Left ventricle myocardium superior (tissue), 1 donor: Measurements from ENCODE around the gene CLEC12A. TPM values are rescaled to one million over a fixed set of nuclear protein-coding genes. Genes with fewer than 3 reads are reported as not detected.
"Not testable (repeated sequence)": the region's sequence is repeated elsewhere in the genome, so short reads cannot be mapped to it uniquely, and the experiment has no call there.

ENCODE experiments used
- ATAC-seq: fragments of 200-7000 bp; cut with Tn5 transposase; one replicate; pipeline ENCODE4 v1.9.1; 2020; ENCODE audit warnings: mild to moderate bottlenecking, moderate library complexity
- DNase-seq: peaks from one replicate; pipeline ENCODE4 v3.0.0-alpha.2; 2020
- intact Hi-C: fragments of 100-400 bp; cut with micrococcal nuclease; formaldehyde crosslinking; loops from one replicate; pipeline ENCODE4 v1.11.0; 2022
- total RNA-seq: library from RNA; stranded (reverse); fragmentation: NEBNext Ultra II Directional; extraction: Animal tissue kit (Norgen Biotek cat#: 25700); gene quantifications from one replicate; pipeline ENCODE4 v1.2.1, GENCODE V29; 2021
- donor health status: DM: no; HTN: yes; CAD: no; lungs with severe emphysema.

The CLEC12A gene
- total RNA-seq, 1 donor from 2014 or later, result 4.9 TPM

DNA sequence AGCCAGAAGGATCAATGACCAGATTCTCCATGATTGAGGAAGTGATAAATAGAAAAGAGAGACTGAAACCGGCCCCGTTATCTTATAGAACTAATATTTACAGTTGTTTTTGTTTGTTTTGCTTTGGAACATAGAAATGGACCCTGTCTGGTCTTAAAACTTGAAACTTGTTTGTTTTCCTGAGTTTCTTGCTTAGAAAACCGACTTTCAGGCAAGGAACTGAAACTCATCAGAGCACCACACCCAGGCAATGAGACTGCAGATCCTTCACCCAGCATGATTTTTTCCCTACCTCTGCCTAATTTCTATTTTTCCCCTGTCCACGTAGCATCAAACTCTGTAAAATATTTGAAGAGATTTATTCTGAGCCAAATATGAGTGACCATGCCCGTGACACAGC is 10.6 kb upstream of the CLEC12A start:
- intact Hi-C loops, result no loop called here
- ATAC-seq (no peak), DNase-seq (no peak)

DNA sequence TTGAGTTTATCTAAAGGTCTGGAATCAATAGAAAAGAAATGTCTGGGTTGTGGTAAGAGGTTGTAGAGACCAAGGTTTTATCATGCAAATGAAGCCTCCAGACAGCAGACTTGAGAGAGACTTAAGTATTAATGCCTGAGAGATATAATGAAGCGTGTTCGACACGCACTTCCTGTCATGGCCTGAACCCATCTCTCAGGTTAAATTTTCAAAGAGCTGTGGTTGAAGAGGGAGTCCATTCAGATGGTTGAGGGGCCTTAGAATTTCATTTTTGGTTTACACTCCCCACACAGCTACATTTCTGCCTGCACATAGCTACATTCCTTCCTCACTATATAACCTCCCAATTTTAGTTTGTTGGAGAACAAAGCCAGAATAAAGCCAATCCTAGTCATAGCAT is 10.1 kb upstream of the CLEC12A start:
- intact Hi-C loops, result no loop called here
- ATAC-seq, result no peak

DNA sequence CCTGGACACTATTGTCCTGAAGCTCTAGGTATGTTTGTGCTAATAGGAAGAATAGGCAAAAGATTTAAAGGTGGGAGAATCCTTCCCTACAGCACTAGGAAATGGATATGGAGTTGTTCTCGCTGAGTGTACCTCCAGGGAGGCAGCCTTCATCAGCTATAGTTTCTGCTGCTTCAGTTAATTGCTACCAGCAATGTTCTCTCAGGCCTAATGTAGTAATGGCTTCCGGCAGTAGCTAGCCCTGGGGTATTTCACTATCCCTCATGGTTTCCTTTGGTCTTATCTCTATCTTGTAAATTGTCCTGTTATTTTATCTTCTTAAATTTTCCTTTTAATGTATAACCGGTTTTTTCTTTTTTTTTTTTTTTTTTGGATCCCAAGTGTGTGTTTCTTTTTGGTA is 9.3 kb upstream of the CLEC12A start:
- intact Hi-C loops, result no loop called here
- no peak for ATAC-seq
- DNase-seq, result no peak

More for the DNA sequence above, 10.1 kb upstream of the CLEC12A start:
- DNase-seq, result no peak

DNA sequence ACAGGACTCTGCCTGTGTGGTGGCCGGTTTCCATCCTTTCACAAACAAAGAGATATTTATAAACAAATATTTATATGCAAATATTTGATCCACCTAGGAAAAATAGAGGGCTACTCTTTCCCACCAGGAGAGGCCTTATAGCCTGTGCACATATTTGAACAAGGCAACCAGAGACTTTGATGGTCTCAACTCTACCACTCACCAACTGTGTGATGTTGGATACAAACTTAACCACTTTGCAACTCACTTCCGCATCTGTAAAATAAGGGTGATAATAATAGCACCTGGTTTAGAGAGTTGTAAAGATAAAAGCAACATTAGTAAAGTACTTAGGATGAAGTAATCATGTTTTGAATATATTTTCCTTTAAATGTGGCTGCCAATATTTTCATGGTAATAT is 1.5 kb upstream of the CLEC12A start:
- intact Hi-C loops, result no loop called here
- ATAC-seq (no peak), DNase-seq (no peak)

DNA sequence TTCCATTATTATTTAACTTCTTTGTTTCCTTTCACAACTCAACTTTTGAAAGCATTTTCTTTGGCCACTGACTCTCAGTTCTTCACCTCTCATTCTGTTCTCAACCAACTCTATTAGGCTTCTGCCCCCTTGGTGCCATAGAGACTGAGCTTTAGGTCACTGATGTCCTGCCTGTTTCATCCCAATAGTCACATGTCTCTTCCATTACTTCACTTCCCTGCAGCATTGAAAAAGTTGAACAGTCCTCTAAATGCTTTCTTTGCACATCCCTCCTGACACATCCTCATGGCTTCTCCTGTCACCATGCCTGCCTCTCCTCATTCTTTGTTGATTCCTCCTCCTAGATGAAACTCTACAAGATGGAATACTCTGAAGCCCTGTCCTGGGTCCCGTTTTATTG is 2.7 kb downstream of the CLEC12A start:
- no peak for ATAC-seq
- no peak for DNase-seq
- intact Hi-C loops, result no loop called here

DNA sequence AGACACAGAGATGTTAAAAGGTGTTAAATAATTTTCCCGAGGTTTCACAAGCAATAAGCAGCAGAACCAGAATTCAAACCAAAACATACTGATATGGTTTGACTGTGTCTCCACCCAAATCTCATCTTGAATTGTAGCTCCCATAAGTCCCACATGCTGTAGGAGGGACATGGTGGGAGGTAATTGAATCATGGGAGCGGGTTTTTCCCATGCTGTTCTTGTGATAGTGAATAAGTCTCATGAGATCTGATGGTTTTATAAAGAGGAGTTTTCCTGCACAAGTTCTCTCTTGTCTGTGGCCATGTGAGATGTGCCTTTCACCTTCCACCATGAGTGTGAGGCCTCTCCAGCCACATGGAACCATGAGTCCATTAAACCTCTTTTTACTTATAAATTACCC is 3.5 kb downstream of the CLEC12A start:
- intact Hi-C loops, ATAC-seq, DNase-seq: not testable (repeated sequence)

DNA sequence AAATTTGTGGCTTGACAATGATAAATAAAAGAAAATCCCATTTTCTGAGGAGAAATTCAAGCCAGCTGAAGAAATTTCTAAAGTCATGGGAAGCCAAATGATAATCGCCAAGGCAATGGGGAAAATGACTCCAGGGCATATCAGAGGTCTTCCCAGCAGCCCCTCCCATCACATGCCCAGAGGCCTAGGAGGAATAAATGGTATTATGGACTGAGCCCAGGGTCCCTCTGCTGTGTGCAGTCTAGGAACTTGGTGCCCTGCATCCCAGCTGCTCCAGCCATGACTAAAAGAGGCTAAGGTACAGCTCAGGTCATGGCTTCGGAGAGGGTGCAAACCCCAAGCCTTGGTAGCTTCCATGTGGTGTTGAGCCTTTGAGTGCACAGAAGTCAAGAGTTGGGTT is 4.4 kb downstream of the CLEC12A start:
- intact Hi-C loops, result no loop called here
- DNase-seq (no peak), ATAC-seq (no peak)

DNA sequence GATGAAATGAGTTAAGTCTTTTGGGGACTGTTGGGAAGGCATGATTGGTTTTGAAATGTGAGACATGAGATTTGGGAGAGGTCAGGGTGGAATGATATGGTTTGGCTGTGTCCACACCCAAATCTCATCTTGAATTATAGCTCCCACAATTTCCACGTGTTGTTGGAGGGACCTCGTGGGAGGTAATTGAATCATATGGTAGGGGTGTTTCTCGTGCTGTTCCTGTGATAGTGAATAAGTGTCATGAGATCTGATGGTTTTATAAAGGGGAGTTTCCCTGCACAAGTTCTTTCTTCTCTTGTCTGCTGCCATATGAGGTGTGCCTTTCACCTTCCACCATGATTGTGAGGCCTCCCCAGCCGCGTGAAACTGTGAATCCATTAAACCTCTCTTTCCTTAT is 5.4 kb downstream of the CLEC12A start:
- ATAC-seq, intact Hi-C loops, DNase-seq: not testable (repeated sequence)

DNA sequence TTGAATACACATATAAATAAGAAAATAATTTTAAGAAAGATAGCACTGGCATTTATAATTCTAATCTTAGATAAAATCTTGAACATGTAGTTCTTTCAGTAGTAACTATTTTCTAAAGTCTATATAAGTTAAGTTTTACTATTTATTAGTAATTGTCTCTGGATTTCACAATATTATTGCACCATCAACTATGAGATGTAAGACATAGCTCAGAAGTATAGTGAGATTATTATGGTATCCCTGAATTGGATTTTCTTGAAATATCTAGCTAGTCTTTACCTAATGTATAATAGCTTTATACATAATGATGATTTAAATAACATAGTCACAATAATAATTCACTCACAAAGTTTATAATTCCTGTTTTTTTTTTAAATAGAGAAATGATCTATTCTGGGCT is 6.7 kb downstream of the CLEC12A start:
- intact Hi-C loops, result no loop called here
- DNase-seq (no peak), ATAC-seq (no peak)

DNA sequence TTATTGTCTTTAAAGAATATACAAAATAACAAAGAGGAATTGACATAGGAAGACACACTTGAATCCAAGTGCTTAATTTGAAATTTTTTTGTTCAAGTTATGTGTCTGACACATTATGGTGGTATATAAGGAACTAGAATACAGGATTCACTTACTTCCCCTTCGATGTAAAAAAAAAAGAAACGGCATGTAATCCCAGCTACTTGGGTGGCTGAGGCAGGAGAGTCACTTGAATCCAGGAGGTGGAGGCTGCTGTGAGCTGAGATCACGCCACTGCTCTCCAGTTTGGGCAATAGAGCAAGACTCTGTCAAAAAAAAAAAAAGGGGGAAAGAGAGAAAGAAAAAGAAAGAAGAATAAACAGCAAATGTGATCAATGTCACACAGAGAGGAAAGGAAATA is 8.9 kb downstream of the CLEC12A start:
- intact Hi-C loops, result no loop called here
- ATAC-seq (no peak), DNase-seq (no peak)

DNA sequence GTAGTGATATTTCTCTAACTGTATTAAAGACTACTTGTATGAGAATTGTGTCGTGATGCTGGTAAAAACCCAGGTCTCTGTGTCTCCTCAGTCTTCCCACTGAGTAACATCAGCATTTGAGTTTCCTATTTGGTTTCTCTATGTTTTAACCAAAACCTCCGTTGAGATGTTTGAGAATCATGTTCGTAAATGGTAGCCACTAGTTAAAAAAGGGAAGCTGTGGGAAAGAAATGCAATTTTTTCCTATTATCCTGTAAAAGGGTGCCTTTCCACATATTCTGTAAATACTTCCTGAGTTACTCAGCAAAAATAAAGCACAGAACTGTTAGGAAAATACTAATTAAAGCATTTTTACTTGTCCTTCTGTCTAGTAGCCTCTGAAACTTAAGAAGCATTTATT is 20.7 kb downstream of the CLEC12A start:
- DNase-seq (no peak), ATAC-seq (no peak)
- intact Hi-C loops, result no loop called here

DNA sequence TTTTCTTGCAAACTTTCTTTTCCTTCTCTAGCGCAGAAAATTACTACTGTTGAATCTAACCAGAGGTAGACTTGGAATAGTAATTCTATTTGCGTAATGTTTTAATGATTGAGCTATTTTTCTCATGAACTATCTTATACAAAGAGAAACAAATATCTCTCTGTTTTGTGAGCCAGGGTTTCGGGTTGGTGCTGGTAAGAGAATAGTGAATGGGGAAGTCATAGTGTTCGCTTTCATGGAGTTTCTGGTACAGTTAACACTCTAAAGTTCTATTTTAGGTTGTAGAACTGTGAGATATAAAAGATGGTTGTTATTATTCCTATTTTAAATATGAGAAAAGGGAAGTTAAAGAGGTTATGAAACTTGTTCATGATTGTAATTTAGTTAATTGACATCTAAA is 21.1 kb downstream of the CLEC12A start:
- DNase-seq (no peak), ATAC-seq (no peak)
- intact Hi-C loops, result no loop called here

DNA sequence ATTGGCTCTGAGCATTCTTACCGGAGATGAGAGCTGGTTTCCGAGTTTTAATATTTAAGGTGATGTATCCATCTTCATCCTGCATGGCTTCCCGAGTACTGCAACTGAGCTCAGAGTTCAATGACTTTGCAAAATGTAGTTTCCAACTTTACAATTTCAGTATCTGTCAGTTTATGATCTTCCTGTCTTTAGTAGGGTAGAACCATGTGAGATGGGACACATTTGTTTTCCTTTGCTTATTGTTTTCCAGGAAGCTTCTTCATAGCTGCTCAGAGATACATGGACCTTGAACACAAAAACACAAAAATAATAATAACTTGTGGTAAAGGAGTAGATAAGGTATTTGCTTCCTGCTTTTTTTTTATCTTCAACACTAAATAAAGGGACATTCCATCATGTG is 27.8 kb downstream of the CLEC12A start, which contains the start of gene CLEC1B:
Gene CLEC1B, minus strand, starts transcription at position 106 of the 400 bp plus-strand sequence. Its CDS starts 21 bp downstream, at position 85.
- intact Hi-C loops, result no loop called here
- ATAC-seq, result no peak
- DNase-seq, result no peak

DNA sequence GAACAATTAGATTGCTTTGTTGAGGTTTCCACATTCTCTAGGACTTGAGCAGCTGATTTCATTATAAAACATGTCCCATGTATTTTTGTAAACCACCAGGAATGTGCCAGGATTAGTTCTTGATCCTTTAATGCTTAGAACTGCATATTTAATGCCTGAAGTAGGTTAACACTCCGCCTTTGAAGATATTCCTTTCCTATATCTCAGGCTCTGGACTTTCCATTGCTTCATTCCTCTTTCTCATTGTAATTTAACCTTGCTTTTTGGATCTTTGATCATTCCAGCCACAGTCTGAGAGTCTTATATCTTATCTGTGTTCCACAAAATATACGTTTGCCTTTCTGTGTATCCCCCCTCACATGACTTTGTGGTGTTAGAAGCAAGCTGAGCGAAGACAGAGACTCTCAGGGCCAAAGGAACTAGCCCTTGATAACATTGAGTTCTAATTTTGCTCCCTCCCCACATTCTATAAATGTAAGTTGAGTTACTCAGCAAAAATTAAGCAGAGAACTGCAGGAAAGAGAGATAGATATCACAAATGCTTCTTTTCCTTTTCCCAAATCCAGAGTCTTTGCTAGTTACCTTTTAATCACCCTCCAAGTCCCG is 30.1 kb downstream of the CLEC12A start:
- ATAC-seq (no peak), DNase-seq (no peak)
- intact Hi-C loops, result no loop called here

DNA sequence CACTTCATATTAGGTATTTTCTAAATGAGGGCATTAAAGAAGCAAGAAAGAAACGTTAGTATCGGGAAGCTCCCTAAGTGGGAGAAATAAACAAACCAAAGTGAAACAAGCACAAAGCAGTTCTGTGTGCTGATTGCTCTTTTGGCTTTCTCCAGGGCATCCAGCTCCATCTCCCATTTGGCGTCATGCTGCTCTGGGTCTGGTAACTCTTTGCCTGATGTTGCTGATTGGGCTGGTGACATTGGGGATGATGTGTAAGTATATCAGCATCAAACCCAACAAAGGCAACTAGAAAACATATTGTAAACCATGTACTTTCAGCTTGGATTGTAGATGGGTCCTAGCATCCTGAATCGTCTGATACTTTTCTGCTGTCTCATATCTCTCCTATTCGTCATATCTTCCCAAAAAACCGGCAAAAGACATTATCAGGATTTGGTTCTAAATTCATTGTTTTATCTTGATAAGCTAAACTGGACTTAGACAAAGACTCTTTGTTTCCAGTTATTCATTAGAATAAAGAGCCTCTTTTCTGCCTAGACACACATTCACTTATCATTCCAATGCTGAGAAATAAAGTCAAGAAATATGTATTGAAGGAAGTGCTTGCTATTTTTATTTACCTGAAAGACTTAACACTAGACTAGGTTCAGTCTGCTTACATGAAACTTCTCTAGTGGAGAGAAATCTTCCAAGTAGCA is 41.6 kb downstream of the CLEC12A start:
- no peak for ATAC-seq
- intact Hi-C loops, result no loop called here
- DNase-seq, result no peak

DNA sequence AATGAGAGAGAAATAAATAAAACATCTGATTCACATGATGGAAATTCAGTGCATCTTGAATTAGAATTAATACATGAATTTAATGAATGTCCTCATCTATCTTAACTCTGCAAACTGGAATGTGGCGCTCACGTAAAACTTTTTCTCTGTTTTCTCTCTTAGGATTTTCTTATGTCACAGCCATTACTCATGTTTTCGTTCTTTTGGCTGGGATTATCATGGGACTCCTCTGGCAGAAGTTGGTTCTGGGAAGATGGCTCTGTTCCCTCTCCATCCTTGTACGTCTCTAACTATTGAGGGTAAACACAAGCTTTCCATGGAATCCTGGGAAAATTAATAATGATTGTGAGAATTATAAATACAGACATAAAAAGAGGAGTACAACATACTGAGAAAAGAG is 44.2 kb downstream of the CLEC12A start:
- DNase-seq (no peak), ATAC-seq (no peak)
- intact Hi-C loops, result no loop called here

DNA sequence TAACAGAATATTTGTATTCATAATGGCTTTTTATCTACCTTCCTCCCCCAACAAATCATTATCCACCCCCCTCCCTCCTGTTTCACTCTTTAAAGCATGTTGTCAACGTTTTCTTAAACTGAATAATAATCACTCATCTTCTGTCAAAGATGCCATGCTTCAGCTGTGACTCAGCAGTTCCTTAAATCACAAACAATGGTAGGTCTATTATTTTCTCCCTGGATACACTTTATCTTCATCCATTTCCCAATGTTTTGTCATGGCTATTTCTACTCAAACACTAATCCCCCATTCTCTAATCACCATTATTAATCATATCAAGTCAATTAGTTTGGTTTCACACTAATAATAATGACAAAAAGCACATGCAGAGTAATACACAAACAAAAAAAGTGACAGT is 45.7 kb downstream of the CLEC12A start:
- DNase-seq (no peak), ATAC-seq (no peak)
- intact Hi-C loops, result no loop called here

DNA sequence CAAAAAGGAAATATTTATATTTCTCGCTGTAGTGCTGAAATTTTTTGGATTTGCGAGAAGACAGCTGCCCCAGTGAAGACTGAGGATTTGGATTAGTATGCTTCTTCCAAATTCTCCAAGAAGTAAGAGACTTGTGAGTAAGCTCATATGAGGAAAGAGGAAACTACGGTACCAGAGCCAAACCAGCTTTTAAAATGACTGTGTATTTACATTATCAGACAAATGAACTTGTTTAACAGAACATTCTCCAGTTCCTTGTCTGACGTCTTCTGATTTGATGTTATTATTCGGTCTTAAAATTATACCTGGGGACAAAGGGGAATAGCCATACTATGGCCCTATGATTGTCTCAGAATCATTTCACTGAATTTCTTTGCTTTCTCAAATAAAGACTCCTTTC is 47.2 kb downstream of the CLEC12A start:
- no peak for ATAC-seq
- no peak for DNase-seq
- intact Hi-C loops, result no loop called here

DNA sequence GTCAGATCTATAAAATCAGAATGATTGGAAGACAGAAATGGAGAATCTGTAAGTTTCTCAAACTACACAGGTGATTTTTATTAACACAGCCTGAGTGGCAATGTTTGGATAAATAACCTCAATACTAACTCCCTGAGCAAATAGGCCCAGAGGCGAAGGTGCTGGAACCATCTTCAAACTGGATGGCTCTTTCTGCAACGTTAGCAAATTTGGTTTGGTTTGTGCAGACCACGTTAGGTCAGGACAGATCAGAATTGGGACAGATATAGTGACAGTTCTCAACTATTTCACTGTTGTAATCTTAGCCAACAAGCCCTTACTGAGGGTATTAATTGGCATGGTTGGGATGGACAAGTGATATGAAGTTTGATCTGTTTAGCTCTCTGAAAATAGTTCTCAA is 50.1 kb downstream of the CLEC12A start:
- ATAC-seq, result no peak
- intact Hi-C loops, result no loop called here
- no peak for DNase-seq

DNA sequence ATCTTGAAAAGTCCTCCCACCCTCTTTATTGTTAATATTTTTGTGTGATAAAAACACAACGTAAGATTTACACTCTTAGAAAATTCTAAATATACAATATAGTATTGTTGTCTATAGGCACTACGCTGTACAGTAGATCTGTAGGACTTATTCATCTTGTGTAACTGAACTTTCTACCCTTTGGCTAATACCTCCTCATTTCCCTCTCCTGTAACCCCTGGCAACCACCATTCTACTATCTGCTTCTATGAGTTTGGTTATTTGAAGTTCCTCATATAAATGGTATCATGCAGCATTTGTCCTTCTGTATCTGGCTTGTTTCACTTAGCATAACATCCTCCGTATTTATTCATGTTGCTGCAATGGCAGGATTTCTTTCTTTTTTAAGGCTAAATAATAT is 54.0 kb downstream of the CLEC12A start:
- DNase-seq (no peak), ATAC-seq (no peak)

DNA sequence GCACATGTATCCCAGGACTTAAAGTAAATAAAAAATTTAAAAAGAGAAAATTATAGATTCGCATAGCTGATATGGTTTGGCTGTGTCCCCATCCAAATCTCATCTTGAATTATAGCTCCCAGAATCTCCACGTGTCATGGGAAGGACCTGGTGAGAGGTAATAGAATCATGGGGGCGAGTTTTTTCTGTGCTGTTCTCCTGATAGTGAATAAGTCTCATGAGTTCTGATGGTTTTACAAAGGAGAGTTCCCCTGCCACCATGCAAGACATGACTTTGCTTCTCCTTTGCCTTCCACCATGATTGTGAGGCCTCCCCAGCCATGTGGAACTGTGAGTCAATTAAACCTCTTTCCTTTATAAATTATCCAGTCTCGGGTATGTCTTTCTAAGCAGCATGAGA is 55.5 kb downstream of the CLEC12A start:
- intact Hi-C loops, ATAC-seq, DNase-seq: not testable (repeated sequence)

More for the DNA sequence above, 54.0 kb downstream of the CLEC12A start:
- intact Hi-C loops, result no loop called here
